ENCODE results near the gene PGLYRP3.

The PGLYRP3 gene

DNA sequence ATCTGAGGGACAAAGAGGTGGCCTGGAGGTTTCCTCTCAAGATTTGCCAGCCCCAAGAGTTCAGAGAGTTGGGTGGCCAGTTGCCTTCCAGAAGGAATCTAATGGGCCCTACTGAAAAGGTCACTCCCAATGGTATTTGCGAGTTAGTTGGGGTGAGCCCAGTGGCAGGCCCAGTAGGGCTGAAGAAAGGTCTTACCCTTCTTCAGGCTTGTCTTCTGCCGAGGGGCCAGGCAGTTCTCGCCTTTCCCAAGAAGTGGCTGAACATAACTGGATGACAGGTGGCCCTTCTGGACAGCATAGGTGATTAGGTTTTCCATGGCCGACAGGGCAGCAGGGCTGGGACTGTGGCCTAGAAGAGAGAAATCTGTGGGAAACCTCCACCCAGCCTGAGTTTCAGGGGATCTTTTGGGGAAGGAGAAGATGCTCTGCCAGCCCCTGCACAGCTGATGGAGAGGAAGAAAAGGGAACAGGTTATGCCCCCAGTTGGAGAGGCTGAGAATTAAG lies 28.7 kb upstream of the PGLYRP3 start:
- peaks cover 94% of the 10 kb centered on the region for H3K27me3 ChIP-seq (ENCODE audit: insufficient read depth, low read depth, severe bottlenecking)
- H3K4me3 ChIP-seq (ENCODE audit: low read depth, low read length) = no peak overlapping the region
- TF ChIP-seq, protein P1, sequence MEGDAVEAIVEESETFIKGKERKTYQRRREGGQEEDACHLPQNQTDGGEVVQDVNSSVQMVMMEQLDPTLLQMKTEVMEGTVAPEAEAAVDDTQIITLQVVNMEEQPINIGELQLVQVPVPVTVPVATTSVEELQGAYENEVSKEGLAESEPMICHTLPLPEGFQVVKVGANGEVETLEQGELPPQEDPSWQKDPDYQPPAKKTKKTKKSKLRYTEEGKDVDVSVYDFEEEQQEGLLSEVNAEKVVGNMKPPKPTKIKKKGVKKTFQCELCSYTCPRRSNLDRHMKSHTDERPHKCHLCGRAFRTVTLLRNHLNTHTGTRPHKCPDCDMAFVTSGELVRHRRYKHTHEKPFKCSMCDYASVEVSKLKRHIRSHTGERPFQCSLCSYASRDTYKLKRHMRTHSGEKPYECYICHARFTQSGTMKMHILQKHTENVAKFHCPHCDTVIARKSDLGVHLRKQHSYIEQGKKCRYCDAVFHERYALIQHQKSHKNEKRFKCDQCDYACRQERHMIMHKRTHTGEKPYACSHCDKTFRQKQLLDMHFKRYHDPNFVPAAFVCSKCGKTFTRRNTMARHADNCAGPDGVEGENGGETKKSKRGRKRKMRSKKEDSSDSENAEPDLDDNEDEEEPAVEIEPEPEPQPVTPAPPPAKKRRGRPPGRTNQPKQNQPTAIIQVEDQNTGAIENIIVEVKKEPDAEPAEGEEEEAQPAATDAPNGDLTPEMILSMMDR (IDR thresholded peaks at IDR 0.05; ENCODE audit: low read depth, low read length) = no peak
- no peak for DNase-seq
- peaks cover 18% of the 10 kb centered on the region for H3K9me3 ChIP-seq (ENCODE audit: severe bottlenecking)
- no peaks in the 10 kb centered on the region for H3K36me3 ChIP-seq
- H3K27ac ChIP-seq = no peak overlapping the region

DNA sequence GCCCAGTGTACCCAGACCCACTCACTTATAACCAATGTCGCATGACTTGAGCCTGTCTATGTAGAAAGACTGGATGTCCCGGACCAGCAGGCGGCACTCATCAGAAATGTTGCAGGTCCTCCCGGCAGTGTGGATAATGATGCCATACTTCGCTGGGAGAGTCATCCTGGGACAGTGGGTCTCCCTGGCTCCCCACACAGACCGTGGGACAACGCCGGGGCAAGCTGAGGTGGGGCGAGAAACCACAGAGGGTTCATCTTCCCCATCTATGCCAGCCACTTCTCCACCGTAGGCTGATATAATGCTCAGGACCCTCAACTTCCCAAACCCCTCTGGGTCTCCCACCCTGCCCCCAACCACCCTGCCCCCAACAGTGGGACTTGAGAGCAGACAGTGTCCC lies 27.6 kb upstream of the PGLYRP3 start:
- DNase-seq = no peak
- TF ChIP-seq, protein P1 (IDR thresholded peaks at IDR 0.05; ENCODE audit: low read depth, low read length) = no peak
- Histone ChIP-seq H3K27ac (no peak overlapping the region), H3K36me3 (no peaks in the 10 kb centered on the region), H3K9me3 (ENCODE audit: severe bottlenecking) (peaks cover 18% of the 10 kb centered on the region), H3K27me3 (ENCODE audit: insufficient read depth, low read depth, severe bottlenecking) (peaks cover 92% of the 10 kb centered on the region), H3K4me3 (ENCODE audit: low read depth, low read length) (no peak overlapping the region)

DNA sequence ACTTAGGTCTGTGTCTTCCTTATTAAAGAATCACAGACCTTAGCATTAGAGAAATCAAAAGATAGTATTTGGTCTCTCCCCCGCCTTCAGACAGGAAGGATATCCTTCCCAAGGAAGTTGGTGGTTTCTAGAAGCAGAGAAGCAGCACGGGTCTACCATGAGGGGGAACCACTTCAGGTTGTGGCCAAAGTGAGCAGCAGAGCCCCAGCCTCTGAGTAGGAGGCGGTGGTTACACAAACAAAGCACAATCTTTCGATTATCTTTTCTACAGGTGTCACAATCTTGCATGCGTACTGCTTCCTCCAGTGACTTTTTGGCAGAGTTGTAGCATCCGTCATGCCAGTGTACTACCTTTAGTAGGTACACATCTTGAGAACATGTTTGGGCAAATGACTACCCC lies 27.1 kb upstream of the PGLYRP3 start:
- TF ChIP-seq, protein P1 (IDR thresholded peaks at IDR 0.05; ENCODE audit: low read depth, low read length) = no peak
- Histone ChIP-seq H3K4me3 (ENCODE audit: low read depth, low read length) (no peak overlapping the region), H3K9me3 (ENCODE audit: severe bottlenecking) (peaks cover 18% of the 10 kb centered on the region), H3K36me3 (no peaks in the 10 kb centered on the region), H3K27ac (no peak overlapping the region), H3K27me3 (ENCODE audit: insufficient read depth, low read depth, severe bottlenecking) (peaks cover 92% of the 10 kb centered on the region)
- no peak for DNase-seq

DNA sequence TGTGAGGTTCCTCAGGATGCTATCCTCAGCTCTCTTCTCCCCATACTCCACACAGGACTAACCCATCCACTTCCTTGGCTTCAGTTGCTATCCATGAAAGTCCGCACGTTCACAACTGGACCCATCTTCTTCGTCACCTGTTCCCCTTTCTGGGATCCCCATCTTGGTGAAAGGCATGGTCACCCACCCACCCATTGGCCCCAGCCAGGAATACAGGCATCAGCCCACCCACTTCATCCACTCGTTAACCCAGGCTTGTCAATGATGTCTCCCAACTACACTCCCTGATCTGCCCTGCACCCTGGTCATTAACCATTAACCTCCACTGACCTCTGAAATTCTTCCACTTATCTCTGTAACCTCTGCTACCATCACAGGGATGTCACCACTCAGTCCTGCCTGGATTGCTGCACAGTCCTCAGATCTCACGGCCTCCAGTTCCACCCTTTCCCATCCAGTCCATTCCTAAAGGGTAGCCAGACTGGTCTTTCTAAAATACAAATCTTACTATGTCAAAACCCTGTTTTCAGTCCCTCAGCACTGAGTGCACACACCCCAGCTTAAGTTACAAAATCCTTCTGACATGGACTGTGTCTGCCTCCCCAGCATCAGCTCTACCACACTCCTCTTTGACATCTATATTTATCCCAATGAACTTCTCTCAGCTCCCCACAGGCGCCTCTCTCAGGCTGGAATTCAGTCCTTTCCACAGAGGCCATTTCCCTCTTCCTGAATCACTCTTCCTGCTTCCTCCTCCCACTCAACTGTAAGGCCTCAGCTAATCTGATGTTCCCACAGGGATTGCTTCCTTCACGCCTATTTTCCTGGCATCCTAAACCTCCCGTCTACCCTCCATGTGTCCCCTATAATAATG lies 25.5 kb upstream of the PGLYRP3 start:
- DNase-seq = no peak
- H3K4me3 ChIP-seq (ENCODE audit: low read depth, low read length) = no peak overlapping the region
- no peaks in the 10 kb centered on the region for H3K36me3 ChIP-seq
- TF ChIP-seq, protein P1 (IDR thresholded peaks at IDR 0.05; ENCODE audit: low read depth, low read length) = no peak
- no peak overlapping the region for H3K27ac ChIP-seq
- H3K27me3 ChIP-seq (ENCODE audit: insufficient read depth, low read depth, severe bottlenecking) = peaks cover 89% of the 10 kb centered on the region
- H3K9me3 ChIP-seq (ENCODE audit: severe bottlenecking) = peaks cover 14% of the 10 kb centered on the region

DNA sequence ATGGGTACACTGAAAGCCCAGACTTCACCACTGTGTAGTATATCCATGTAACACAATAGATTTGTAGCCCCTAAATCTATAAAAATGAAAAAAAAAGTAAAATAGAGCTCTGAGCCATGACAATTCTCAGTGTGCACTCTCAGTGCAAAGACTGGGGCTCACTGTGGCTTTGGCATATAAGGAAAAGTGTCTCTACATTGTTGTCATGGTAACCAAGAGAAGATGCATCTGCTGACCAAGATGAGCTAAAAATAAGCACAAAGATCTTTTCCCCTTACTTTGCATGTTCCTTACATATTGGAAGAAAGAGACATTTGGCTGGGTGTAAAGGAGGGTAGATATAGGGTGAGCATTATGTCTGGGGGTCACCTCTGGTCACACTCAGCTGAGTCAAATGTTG lies 23.9 kb upstream of the PGLYRP3 start:
- H3K9me3 ChIP-seq (ENCODE audit: severe bottlenecking) = peaks cover 13% of the 10 kb centered on the region
- TF ChIP-seq, protein P1 (IDR thresholded peaks at IDR 0.05; ENCODE audit: low read depth, low read length) = no peak
- no peak overlapping the region for H3K4me3 ChIP-seq (ENCODE audit: low read depth, low read length)
- no peak overlapping the region for H3K27ac ChIP-seq
- H3K27me3 ChIP-seq (ENCODE audit: insufficient read depth, low read depth, severe bottlenecking) = peaks cover 88% of the 10 kb centered on the region
- no peak for DNase-seq
- no peaks in the 10 kb centered on the region for H3K36me3 ChIP-seq
